GM23338 (cell line): Measurements from ENCODE around the gene HLX. TPM values are rescaled to one million over a fixed set of nuclear protein-coding genes. Genes with fewer than 3 reads are reported as not detected.

Source experiments
- ATAC-seq: fragments of 200-7000 bp; cut with Tn5 transposase; 3 replicates; pipeline ENCODE4 v1.9.1; 2020
- DNase-seq: peaks from one replicate; pipeline ENCODE4 v3.0.0-alpha.2; 2015; ENCODE audit warnings: low spot score
- H2AFZ ChIP-seq: fragments of 200-600 bp; sonication (generic); 2 replicates; pipeline ENCODE4 v1.8.0; 2016; ENCODE audit warnings: antibody characterized with exemption, mild to moderate bottlenecking, moderate library complexity
- H3F3A ChIP-seq: fragments of 200-600 bp; sonication (generic); replicated peaks from 2 replicates; pipeline ENCODE4 v1.8.0; 2017; ENCODE audit warnings: antibody characterized with exemption, mixed run types, low read depth
- H3K27ac ChIP-seq: fragments of 200-600 bp; sonication (generic); 2 replicates; pipeline ENCODE4 v1.6.1; 2016; ENCODE audit warnings: low read depth
- H3K27me3 ChIP-seq: fragments of 200-600 bp; sonication (generic); 2 replicates; pipeline ENCODE4 v1.8.0; 2016; ENCODE audit warnings: mild to moderate bottlenecking, mixed run types, moderate library complexity; ENCODE audit not compliant: insufficient read depth
- H3K36me3 ChIP-seq: fragments of 200-600 bp; sonication (generic); 2 replicates; pipeline ENCODE4 v1.8.0; 2016; ENCODE audit warnings: mild to moderate bottlenecking; ENCODE audit not compliant: insufficient read depth
- H3K4me1 ChIP-seq: fragments of 200-600 bp; sonication (generic); 2 replicates; pipeline ENCODE4 v1.8.0; 2016; ENCODE audit warnings: mild to moderate bottlenecking, moderate library complexity; ENCODE audit not compliant: insufficient read depth
- H3K4me2 ChIP-seq: fragments of 200-600 bp; sonication (generic); 2 replicates; pipeline ENCODE4 v1.7.1; 2017; ENCODE audit warnings: mixed run types
- H3K4me3 ChIP-seq: fragments of 200-600 bp; sonication (generic); 2 replicates; pipeline ENCODE4 v1.6.1; 2016; ENCODE audit warnings: mixed run types
- H3K79me2 ChIP-seq: fragments of 200-600 bp; sonication (generic); replicated peaks from 2 replicates; pipeline ENCODE4 v1.8.0; 2017; ENCODE audit warnings: mild to moderate bottlenecking; ENCODE audit not compliant: insufficient read depth
- H3K9me2 ChIP-seq: fragments of 200-600 bp; sonication (generic); 2 replicates; pipeline ENCODE4 v1.8.0; 2017; ENCODE audit not compliant: insufficient read depth
- H4K20me1 ChIP-seq: fragments of 200-600 bp; sonication (generic); replicated peaks from 2 replicates; pipeline ENCODE4 v1.8.0; 2017; ENCODE audit warnings: mild to moderate bottlenecking; ENCODE audit not compliant: insufficient read depth
- H3K27ac Mint-ChIP-seq: 2 replicates; pipeline ENCODE4 v1.8.0; 2020; ENCODE audit warnings: inconsistent platforms, mild to moderate bottlenecking, moderate library complexity, mixed read lengths
- H3K27me3 Mint-ChIP-seq: 3 replicates; pipeline ENCODE4 v1.8.0; 2022; ENCODE audit warnings: low read depth, mild to moderate bottlenecking, moderate library complexity, mixed read lengths, inconsistent platforms; ENCODE audit not compliant: insufficient read depth, poor library complexity
- H3K36me3 Mint-ChIP-seq: 3 replicates; pipeline ENCODE4 v1.8.0; 2021; ENCODE audit warnings: low read depth, mild to moderate bottlenecking, inconsistent platforms, moderate library complexity, mixed read lengths
- H3K4me1 Mint-ChIP-seq: 3 replicates; pipeline ENCODE4 v1.8.0; 2020; ENCODE audit warnings: mild to moderate bottlenecking, inconsistent platforms, mixed read lengths
- H3K4me3 Mint-ChIP-seq: 3 replicates; pipeline ENCODE4 v1.8.0; 2021; ENCODE audit warnings: moderate library complexity, mild to moderate bottlenecking, inconsistent platforms, mixed read lengths
- H3K9me3 Mint-ChIP-seq: 3 replicates; pipeline ENCODE4 v1.8.0; 2020; ENCODE audit warnings: moderate library complexity, mild to moderate bottlenecking, inconsistent platforms, mixed read lengths
- CTCF ChIP-seq, 2 experiments: fragments of 200-600 bp in 1 of 2; sonication (generic) in 1 of 2; conservative IDR thresholded peaks; 2 replicates each; pipeline versions ENCODE4 v1.5.1 to v1.6.1; 2016 to 2017; ENCODE audit warnings: antibody characterized with exemption in 2 of 2, low read depth in 2 of 2, mild to moderate bottlenecking in 2 of 2, moderate library complexity in 1 of 2
- ETS1 ChIP-seq: IDR thresholded peaks from 2 replicates; pipeline ENCODE4 v1.6.1; 2016; ENCODE audit warnings: antibody characterized with exemption
- EZH2 ChIP-seq: fragments of 200-600 bp; sonication (generic); IDR thresholded peaks from one replicate; pipeline ENCODE4 v1.8.0; 2017; ENCODE audit warnings: antibody characterized with exemption, mild to moderate bottlenecking, low read depth; ENCODE audit not compliant: unreplicated experiment
- EZH2phosphoT487 ChIP-seq: fragments of 200-600 bp; sonication (generic); IDR thresholded peaks from one replicate; pipeline ENCODE4 v1.8.1; 2018; ENCODE audit warnings: antibody characterized with exemption; ENCODE audit not compliant: unreplicated experiment
- JUNB ChIP-seq: IDR thresholded peaks from one replicate; pipeline ENCODE4 v1.6.1; 2016; ENCODE audit warnings: antibody characterized with exemption; ENCODE audit not compliant: unreplicated experiment
- POLR2AphosphoS5 ChIP-seq: IDR thresholded peaks from 2 replicates; pipeline ENCODE4 v1.6.1; 2016; ENCODE audit warnings: antibody characterized with exemption, low read depth
- REST ChIP-seq: IDR thresholded peaks from one replicate; pipeline ENCODE4 v1.6.1; 2018; ENCODE audit warnings: antibody characterized with exemption; ENCODE audit not compliant: unreplicated experiment
- STAT1 ChIP-seq: IDR thresholded peaks from one replicate; pipeline ENCODE4 v1.6.1; 2016; ENCODE audit warnings: antibody characterized with exemption; ENCODE audit not compliant: unreplicated experiment
- ZNF114 ChIP-seq: fragments of 250-450 bp; sonication (Bioruptor Pico); IDR thresholded peaks from 2 replicates; pipeline ENCODE4 v1.5.0; 2020; ENCODE audit warnings: mild to moderate bottlenecking, moderate library complexity
- ZNF331 ChIP-seq: fragments of 250-450 bp; sonication (Bioruptor Pico); IDR thresholded peaks from 2 replicates; pipeline ENCODE4 v1.5.0; 2020; ENCODE audit warnings: low read depth, mild to moderate bottlenecking, moderate library complexity
- ZNF462 ChIP-seq: fragments of 250-450 bp; sonication (Bioruptor Pico); IDR thresholded peaks from 2 replicates; pipeline ENCODE4 v1.5.0; 2020; ENCODE audit warnings: mild to moderate bottlenecking, moderate library complexity
- polyA plus RNA-seq: library from polyadenylated mRNA; unstranded; fragments of >200 nt; fragmentation: Nextera tagmentation; extraction: Ambion mirVana; gene quantifications from 2 replicates; pipeline ENCODE4 v1.2.1, GENCODE V29; 2016
- total RNA-seq: library from RNA; depleted of rRNA; stranded (reverse); fragments of >200 nt; shearing (Covaris generic); gene quantifications from 2 replicates; pipeline ENCODE4 v1.2.3, GENCODE V29; 2014

Gene HLX
- total and polyA plus RNA-seq, 2 experiments from 2014 or later, result 0.07 TPM; not detected in 1

GRCh38 chr1:220877377-220878095 lies 1.7 kb upstream of the HLX start:
- Histone ChIP-seq H3K27me3 (peaks cover 89% of the 10 kb centered on the region), H3K79me2 (no peaks in the 10 kb centered on the region), H2AFZ (peak overlapping the region; percentile 67), H3K4me1 (peaks cover 49% of the 10 kb centered on the region), H3K36me3 (no peaks in the 10 kb centered on the region), H4K20me1 (peaks cover 42% of the 10 kb centered on the region), H3K9me2 (no peaks in the 10 kb centered on the region), H3K4me3 (peak overlapping the region; percentile 57), H3K27ac (no peak overlapping the region), H3K4me2 (peak overlapping the region; percentile 85), H3F3A (peaks cover 11% of the 10 kb centered on the region; the same call in 1 of the 2 replicates)
- TF ChIP-seq ETS1, result no peak
- no peak for TF ChIP-seq ZNF462 (CRISPR knock-in tag)
- TF ChIP-seq ZNF114 (CRISPR knock-in tag), result no peak
- TF ChIP-seq ZNF331, result no peak
- no peak for TF ChIP-seq STAT1
- peak; percentile 53 for TF ChIP-seq EZH2phosphoT487
- peak; percentile 98 for TF ChIP-seq EZH2
- no peak for TF ChIP-seq REST
- no peak for TF ChIP-seq JUNB
- no peak for TF ChIP-seq CTCF (conservative IDR thresholded peaks at IDR 0.05; ENCODE audit: low read depth in 2 of 2)
- no peak for TF ChIP-seq POLR2AphosphoS5
- ATAC-seq (peak; percentile 2; the same call in 2 of the 3 replicates), DNase-seq (peak; percentile 65)
- peaks cover 4% of the 10 kb centered on the region; the same call in 1 of the 3 replicates for H3K9me3 Mint-ChIP-seq
- H3K4me3 Mint-ChIP-seq, result peak overlapping the region; percentile 76
- no peaks in the 10 kb centered on the region; the same call in 2 of the 3 replicates for H3K36me3 Mint-ChIP-seq
- H3K27ac Mint-ChIP-seq, result no peak overlapping the region
- peaks cover 48% of the 10 kb centered on the region for H3K4me1 Mint-ChIP-seq
- peaks cover 82% of the 10 kb centered on the region for H3K27me3 Mint-ChIP-seq
